Right lobe of liver (tissue), 4 donors: ENCODE results near the gene SPRED2.

Experiments used
- POLR2A ChIP-seq: fragments of 450-650 bp; IDR thresholded peaks from one replicate; pipeline ENCODE4 v1.6.1; 2017; ENCODE audit warnings: antibody characterized with exemption, mild to moderate bottlenecking
- TF ChIP-seq, protein P1 (sequence below), 4 donors: fragments of 200-600 bp in 3 of 4; fragments of 450-650 bp in 1 of 4; IDR thresholded peaks; one replicate each; pipeline versions ENCODE4 v1.5.1 to v1.8.0; 2016 to 2022; ENCODE audit warnings: antibody characterized with exemption in 4 of 4, mild to moderate bottlenecking in 2 of 4
- donor health status: DM: no; HTN: no; CAD: no.
- donor health status: DM: no; HTN: no; CAD: no.
- donor health status: DM: no; HTN: yes; CAD: no.

- TF ChIP-seq, protein P1, sequence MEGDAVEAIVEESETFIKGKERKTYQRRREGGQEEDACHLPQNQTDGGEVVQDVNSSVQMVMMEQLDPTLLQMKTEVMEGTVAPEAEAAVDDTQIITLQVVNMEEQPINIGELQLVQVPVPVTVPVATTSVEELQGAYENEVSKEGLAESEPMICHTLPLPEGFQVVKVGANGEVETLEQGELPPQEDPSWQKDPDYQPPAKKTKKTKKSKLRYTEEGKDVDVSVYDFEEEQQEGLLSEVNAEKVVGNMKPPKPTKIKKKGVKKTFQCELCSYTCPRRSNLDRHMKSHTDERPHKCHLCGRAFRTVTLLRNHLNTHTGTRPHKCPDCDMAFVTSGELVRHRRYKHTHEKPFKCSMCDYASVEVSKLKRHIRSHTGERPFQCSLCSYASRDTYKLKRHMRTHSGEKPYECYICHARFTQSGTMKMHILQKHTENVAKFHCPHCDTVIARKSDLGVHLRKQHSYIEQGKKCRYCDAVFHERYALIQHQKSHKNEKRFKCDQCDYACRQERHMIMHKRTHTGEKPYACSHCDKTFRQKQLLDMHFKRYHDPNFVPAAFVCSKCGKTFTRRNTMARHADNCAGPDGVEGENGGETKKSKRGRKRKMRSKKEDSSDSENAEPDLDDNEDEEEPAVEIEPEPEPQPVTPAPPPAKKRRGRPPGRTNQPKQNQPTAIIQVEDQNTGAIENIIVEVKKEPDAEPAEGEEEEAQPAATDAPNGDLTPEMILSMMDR (IDR thresholded peaks at IDR 0.05) = peak in 2 of 4 donors; percentile 10 to 40
- peak; percentile 29 for TF ChIP-seq POLR2A
Measured at GRCh38 chr2:65382776-65383357, 49.5 kb downstream of the SPRED2 start.
